SKM-1 treated with dmso at 0.1 percent for 144 hours (cell line): ENCODE measurements around the gene BSN.
"Not testable (repeated sequence)": the region's sequence is repeated elsewhere in the genome, so short reads cannot be mapped to it uniquely, and the experiment has no call there.

ENCODE experiments used
- DNase-seq: peaks from one replicate; lab custom pipeline; 2025; ENCODE audit not compliant: unreplicated experiment; lab: John Stamatoyannopoulos, UW

BSN gene

GRCh38 chr3:49689046-49689907 is 135.0 kb downstream of the BSN start, which contains the start of the genes MST1 and RNF123:
Gene MST1, minus strand, starts transcription at chr3:49689474. Its CDS starts 783 bp downstream, at chr3:49688691.
Gene RNF123, plus strand, starts transcription at chr3:49689557. Its CDS starts 1,609 bp downstream, at chr3:49691166.
- no peak for DNase-seq

- not testable (repeated sequence) for DNase-seq
Observed at GRCh38 chr3:49689908-49690624, 135.8 kb downstream of the BSN start.

GRCh38 chr3:49690856-49691255 is 136.6 kb downstream of the BSN start:
- DNase-seq = not testable (repeated sequence)

GRCh38 chr3:49691481-49691880 is 137.2 kb downstream of the BSN start:
- not testable (repeated sequence) for DNase-seq

- DNase-seq = not testable (repeated sequence)
Observed at GRCh38 chr3:49694409-49695070, 140.3 kb downstream of the BSN start.

- not testable (repeated sequence) for DNase-seq
Observed at GRCh38 chr3:49695350-49696015, 141.2 kb downstream of the BSN start.

GRCh38 chr3:49699281-49699979 is 145.2 kb downstream of the BSN start:
- no peak for DNase-seq

GRCh38 chr3:49700014-49700413 is 145.7 kb downstream of the BSN start:
- no peak for DNase-seq

- no peak for DNase-seq
Observed at GRCh38 chr3:49700453-49701128, 146.3 kb downstream of the BSN start.

- DNase-seq = no peak
Observed at GRCh38 chr3:49701388-49702077, 147.3 kb downstream of the BSN start.

- DNase-seq = no peak
Observed at GRCh38 chr3:49702672-49703071, 148.4 kb downstream of the BSN start.

GRCh38 chr3:49703443-49703927 is 149.2 kb downstream of the BSN start:
- DNase-seq = peak; percentile 51

- DNase-seq = no peak
Observed at GRCh38 chr3:49703956-49704355, 149.7 kb downstream of the BSN start.

GRCh38 chr3:49704629-49705028 is 150.4 kb downstream of the BSN start:
- no peak for DNase-seq

GRCh38 chr3:49705390-49705960 is 151.2 kb downstream of the BSN start:
- DNase-seq = no peak

- DNase-seq = no peak
Observed at GRCh38 chr3:49706456-49707112, 152.3 kb downstream of the BSN start.

GRCh38 chr3:49707113-49707480 is 152.8 kb downstream of the BSN start:
- DNase-seq = no peak

GRCh38 chr3:49709852-49710251 is 155.6 kb downstream of the BSN start:
- no peak for DNase-seq
